Peyer's patch (tissue), 4 donors: ENCODE data around the gene ABLIM1.

ENCODE experiments used
- CTCF ChIP-seq, 6 experiments: fragments of 450-650 bp in 4 of 6; fragments of 200-600 bp in 2 of 6; sonication (generic) in 1 of 6; IDR thresholded peaks; one replicate each; pipeline ENCODE4 v1.5.1; 2017 to 2019; ENCODE audit warnings: antibody characterized with exemption in 6 of 6, mild to moderate bottlenecking in 3 of 6, moderate library complexity in 1 of 6
- POLR2A ChIP-seq, 2 donors: fragments of 450-650 bp; IDR thresholded peaks; one replicate each; pipeline ENCODE4 v1.5.1; 2017; ENCODE audit warnings: antibody characterized with exemption in 2 of 2, mild to moderate bottlenecking in 2 of 2, moderate library complexity in 2 of 2

GRCh38 chr10:114429581-114430335, 228.3 kb downstream of the ABLIM1 start:
- TF ChIP-seq POLR2A (IDR thresholded peaks at IDR 0.05) (no peak), CTCF (IDR thresholded peaks at IDR 0.05) (no peak)
